Measurements from ENCODE around the gene LTA4H.

DNA sequence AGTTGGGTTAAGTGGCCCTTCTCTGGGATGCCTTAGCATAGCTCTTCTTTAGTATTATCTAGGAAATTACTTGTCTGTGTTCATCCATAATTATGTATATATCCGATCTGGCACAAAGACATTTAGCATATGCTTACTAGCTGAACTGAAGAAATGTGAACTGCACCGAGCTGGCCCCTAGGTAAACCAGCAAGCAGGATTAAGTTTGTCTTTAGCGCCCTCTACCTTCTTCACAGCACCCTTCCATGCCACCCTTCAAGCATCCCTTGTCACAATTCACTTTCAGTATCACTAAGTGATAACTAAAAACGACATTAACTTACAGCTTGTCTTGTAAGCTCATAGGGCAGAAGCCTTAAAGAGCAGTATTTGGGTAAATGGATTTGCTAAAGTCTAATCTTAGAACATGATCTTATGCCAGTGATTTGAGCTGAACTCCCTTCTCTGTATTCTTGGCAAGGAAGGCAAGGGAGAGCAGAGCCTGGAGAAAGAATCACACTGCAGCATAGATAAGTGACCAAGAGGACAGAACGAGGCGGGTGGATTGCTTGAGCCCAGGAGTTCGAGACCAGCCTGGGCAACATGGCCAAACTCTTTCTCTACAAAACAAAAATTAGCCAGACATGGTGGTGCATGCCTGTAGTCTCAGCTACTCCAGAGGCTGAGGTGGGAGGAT, 36.6 kb downstream of the LTA4H start:
- TF ChIP-seq RFX5 (IDR thresholded peaks at IDR 0.05; ENCODE audit: low read depth, low read length), result no peak
- TF ChIP-seq POLR2A (IDR thresholded peaks at IDR 0.05; ENCODE audit: low read depth, low read length), result no peak
- TF ChIP-seq, protein P1, sequence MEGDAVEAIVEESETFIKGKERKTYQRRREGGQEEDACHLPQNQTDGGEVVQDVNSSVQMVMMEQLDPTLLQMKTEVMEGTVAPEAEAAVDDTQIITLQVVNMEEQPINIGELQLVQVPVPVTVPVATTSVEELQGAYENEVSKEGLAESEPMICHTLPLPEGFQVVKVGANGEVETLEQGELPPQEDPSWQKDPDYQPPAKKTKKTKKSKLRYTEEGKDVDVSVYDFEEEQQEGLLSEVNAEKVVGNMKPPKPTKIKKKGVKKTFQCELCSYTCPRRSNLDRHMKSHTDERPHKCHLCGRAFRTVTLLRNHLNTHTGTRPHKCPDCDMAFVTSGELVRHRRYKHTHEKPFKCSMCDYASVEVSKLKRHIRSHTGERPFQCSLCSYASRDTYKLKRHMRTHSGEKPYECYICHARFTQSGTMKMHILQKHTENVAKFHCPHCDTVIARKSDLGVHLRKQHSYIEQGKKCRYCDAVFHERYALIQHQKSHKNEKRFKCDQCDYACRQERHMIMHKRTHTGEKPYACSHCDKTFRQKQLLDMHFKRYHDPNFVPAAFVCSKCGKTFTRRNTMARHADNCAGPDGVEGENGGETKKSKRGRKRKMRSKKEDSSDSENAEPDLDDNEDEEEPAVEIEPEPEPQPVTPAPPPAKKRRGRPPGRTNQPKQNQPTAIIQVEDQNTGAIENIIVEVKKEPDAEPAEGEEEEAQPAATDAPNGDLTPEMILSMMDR (conservative IDR thresholded peaks at IDR 0.05; ENCODE audit: low read depth, low read length), result peak; percentile 63
- TF ChIP-seq MXI1 (IDR thresholded peaks at IDR 0.05; ENCODE audit: borderline replicate concordance, low read depth, low read length), result no peak

Data from IMR-90 (cell line).